GM12878 (cell line): Measurements from ENCODE around the gene E2F2. TPM values are rescaled to one million over a fixed set of nuclear protein-coding genes. Genes with fewer than 3 reads are reported as not detected.

Experiments used
- ATAC-seq: fragments of 200-7000 bp; cut with Tn5 transposase; 3 replicates; pipeline ENCODE4 v1.9.1; 2020; ENCODE audit warnings: mild to moderate bottlenecking, moderate library complexity
- BruUV-seq: library from RNA; stranded (reverse); fragments of 400-500 nt; replicated peaks from 2 replicates; lab custom pipeline; 2021; lab: Mats Ljungman, UMichigan
- CTCF ChIA-PET: fragments of 300-600 bp; sonication (Branson Sonifier 250); formaldehyde crosslinking; extraction: SDS; loops from one replicate; lab custom pipeline; 2021; ENCODE audit warnings: inconsistent platforms; lab: Yijun Ruan, JAX
- POLR2A ChIA-PET: fragments of 350-600 bp; formaldehyde crosslinking; extraction: SDS; loops from one replicate; lab custom pipeline; 2021; ENCODE audit warnings: inconsistent platforms; lab: Charles Lee
- RAD21 ChIA-PET: fragments of 300-600 bp; sonication (Branson Sonifier 250); formaldehyde crosslinking; loops from one replicate; lab custom pipeline; 2023; ENCODE audit warnings: antibody characterized with exemption; ENCODE audit not compliant: unreplicated experiment; lab: Charles Lee
- SMC1A ChIA-PET: fragments of 300-600 bp; sonication (Branson Sonifier 250); formaldehyde crosslinking; loops from one replicate; lab custom pipeline; 2023; ENCODE audit not compliant: unreplicated experiment, uncharacterized antibody; lab: Charles Lee
- DNase-seq: peaks from one replicate; pipeline ENCODE4 v3.0.0-alpha.2; 2011; ENCODE audit warnings: low read depth, low spot score
- FAIRE-seq: peaks from 3 replicates; lab custom pipeline; 2011; peaks lifted over from hg19 to GRCh38; lab: Jason Lieb, UNC
- H2AFZ ChIP-seq: 2 replicates; pipeline ENCODE4 v1.6.0; 2011; ENCODE audit warnings: low read depth, low read length, control low read depth; ENCODE audit not compliant: control insufficient read depth
- H3K27ac ChIP-seq: 2 replicates; pipeline ENCODE4 v1.5.1; 2011; ENCODE audit warnings: control low read depth; ENCODE audit not compliant: control insufficient read depth, insufficient read depth
- H3K27me3 ChIP-seq, 2 experiments: replicated peaks in 1 of 2; 2 replicates each; pipeline versions ENCODE4 v1.6.0 to v1.6.1; 2011; ENCODE audit warnings: low read length in 1 of 2; ENCODE audit not compliant: control insufficient read depth in 2 of 2, insufficient read depth in 2 of 2
- H3K36me3 ChIP-seq, 2 experiments: 2 replicates each; pipeline ENCODE4 v1.5.1; 2011; ENCODE audit warnings: low read length in 1 of 2; ENCODE audit not compliant: control insufficient read depth in 2 of 2, insufficient read depth in 2 of 2
- H3K4me1 ChIP-seq: 2 replicates; pipeline ENCODE4 v1.6.1; 2011; ENCODE audit warnings: mild to moderate bottlenecking, low read length, moderate library complexity, mixed read lengths; ENCODE audit not compliant: control insufficient read depth, insufficient read depth
- H3K4me2 ChIP-seq: 2 replicates; pipeline ENCODE4 v1.6.0; 2011; ENCODE audit warnings: control low read depth; ENCODE audit not compliant: control insufficient read depth, insufficient read depth
- H3K4me3 ChIP-seq: fragments of 200-600 bp; sonication (generic); 2 replicates; pipeline ENCODE4 v1.5.1; 2016
- H3K79me2 ChIP-seq: 2 replicates; pipeline ENCODE4 v1.6.0; 2011; ENCODE audit warnings: low read length; ENCODE audit not compliant: control insufficient read depth, insufficient read depth
- H3K9ac ChIP-seq: 2 replicates; pipeline ENCODE4 v1.8.0; 2011; ENCODE audit warnings: low read length, control low read depth, mixed read lengths; ENCODE audit not compliant: control insufficient read depth, insufficient read depth
- H3K9me3 ChIP-seq: replicated peaks from 3 replicates; pipeline ENCODE4 v1.5.1; 2011; ENCODE audit warnings: mild to moderate bottlenecking, low read length; ENCODE audit not compliant: control insufficient read depth, insufficient read depth
- H4K20me1 ChIP-seq: 2 replicates; pipeline ENCODE4 v1.6.0; 2011; ENCODE audit not compliant: control insufficient read depth, insufficient read depth
- CBFB ChIP-seq: IDR thresholded peaks from 2 replicates; pipeline ENCODE4 v1.6.1; 2016; ENCODE audit warnings: antibody characterized with exemption, low read depth
- GATAD2B ChIP-seq: fragments of 450-650 bp; conservative IDR thresholded peaks from 2 replicates; pipeline ENCODE4 v1.6.1; 2017; ENCODE audit warnings: low read depth, mild to moderate bottlenecking, moderate library complexity
- JUNB ChIP-seq: IDR thresholded peaks from 2 replicates; pipeline ENCODE4 v1.6.1; 2016; ENCODE audit warnings: antibody characterized with exemption, mild to moderate bottlenecking
- KLF5 ChIP-seq: fragments of 450-650 bp; IDR thresholded peaks from 2 replicates; pipeline ENCODE4 v1.6.1; 2014; ENCODE audit warnings: mild to moderate bottlenecking; ENCODE audit not compliant: partially characterized antibody
- MTA2 ChIP-seq: fragments of 450-650 bp; IDR thresholded peaks from 2 replicates; pipeline ENCODE4 v1.6.1; 2016; ENCODE audit warnings: low read depth, mild to moderate bottlenecking, moderate library complexity
- MXI1 ChIP-seq: fragments of 150-350 bp; IDR thresholded peaks from 2 replicates; pipeline ENCODE4 v1.6.1; 2011; ENCODE audit warnings: low read depth, mild to moderate bottlenecking, inconsistent platforms, low read length, improper control_type of control experiment
- POLR2AphosphoS5 ChIP-seq: IDR thresholded peaks from 2 replicates; pipeline ENCODE4 v1.6.1; 2011; ENCODE audit warnings: mild to moderate bottlenecking, low read length, inconsistent platforms
- RBBP5 ChIP-seq: fragments of 200-600 bp; sonication (generic); conservative IDR thresholded peaks from 2 replicates; pipeline ENCODE4 v1.6.1; 2016
- SMAD1 ChIP-seq: fragments of 450-650 bp; IDR thresholded peaks from 2 replicates; pipeline ENCODE4 v1.6.1; 2018; ENCODE audit warnings: mild to moderate bottlenecking, low read depth; ENCODE audit not compliant: partially characterized antibody
- SPI1 ChIP-seq: IDR thresholded peaks from 2 replicates; pipeline ENCODE4 v1.6.1; 2011; ENCODE audit warnings: low read depth, mild to moderate bottlenecking, low read length, moderate library complexity, borderline replicate concordance; ENCODE audit not compliant: insufficient read depth
- YBX1 ChIP-seq: fragments of 450-650 bp; IDR thresholded peaks from 2 replicates; pipeline ENCODE4 v1.6.1; 2016; ENCODE audit warnings: antibody characterized with exemption
- ZNF384 ChIP-seq: IDR thresholded peaks from 2 replicates; pipeline ENCODE4 v1.6.1; 2012; ENCODE audit warnings: low read depth, mild to moderate bottlenecking, low read length, improper control_type of control experiment, borderline replicate concordance
- WGBS: methylation state at CpG from one replicate; pipeline ENCODE4 v1.1.6; 2016; ENCODE audit warnings: low lambda C conversion rate; ENCODE audit not compliant: insufficient replicate concordance, insufficient coverage; ENCODE audit errors: missing lambda C conversion rate; 5-methylcytosine and 5-hydroxymethylcytosine counted together
- in situ Hi-C: fragments of 300-500 bp; cut with MboI; formaldehyde crosslinking; loops from 9 replicates; pipeline ENCODE4 v1.14.3; 2018; ENCODE audit warnings: mixed read lengths
- intact Hi-C: fragments of 100-400 bp; cut with micrococcal nuclease; formaldehyde crosslinking; loops from one replicate; pipeline ENCODE4 v1.14.2; 2022; ENCODE audit not compliant: unreplicated experiment
- polyA plus RNA-seq, 11 experiments: library from polyadenylated mRNA; depleted of rRNA in 4 of 11; unstranded in 6 of 11; stranded (reverse) in 5 of 11; fragments of >200 nt; fragmentation: Nextera tagmentation in 4 of 11; fragmentation: Illumina TruSeq in 1 of 11; extraction: Ambion mirVana in 4 of 11; extraction: Trizol in 1 of 11; gene quantifications; 1 replicate in 1 of 11; 2 replicates in 10 of 11; pipeline versions ENCODE4 v1.2.1 to v1.2.3, GENCODE V29; 2011 to 2016; ENCODE audit warnings: inconsistent platforms in 2 of 11, missing spikeins in 2 of 11, low read depth in 1 of 11
- total RNA-seq, 4 experiments: library from RNA; depleted of rRNA in 3 of 4; stranded (reverse); fragments of >200 nt in 3 of 4; fragmentation: Illumina TruSeq in 1 of 4; extraction: Trizol in 1 of 4; gene quantifications; 2 replicates each; pipeline versions ENCODE4 v1.2.1 to v1.2.3, GENCODE V29; 2013 to 2021
- TF ChIP-seq, protein P1 (sequence below): fragments of 450-650 bp; IDR thresholded peaks from 2 replicates; pipeline ENCODE4 v1.6.1; 2018; ENCODE audit warnings: borderline replicate concordance, mild to moderate bottlenecking; ENCODE audit not compliant: partially characterized antibody
- TF ChIP-seq, protein P2 (sequence below): IDR thresholded peaks from 2 replicates; pipeline ENCODE4 v1.6.1; 2011; ENCODE audit warnings: low read depth, low read length, improper control_type of control experiment, borderline replicate concordance
- TF ChIP-seq, protein P3 (sequence below): fragments of 450-650 bp; IDR thresholded peaks from 2 replicates; pipeline ENCODE4 v1.6.1; 2017; ENCODE audit warnings: mild to moderate bottlenecking, low read depth, inconsistent platforms; ENCODE audit not compliant: poor library complexity, severe bottlenecking

E2F2 gene
- total and polyA plus RNA-seq, 10 of the 15 experiments (the other 5 are each of a cell fraction or from before 2014, with no cell fraction given) = 3.8 to 27.2 (median 14.6) TPM

DNA sequence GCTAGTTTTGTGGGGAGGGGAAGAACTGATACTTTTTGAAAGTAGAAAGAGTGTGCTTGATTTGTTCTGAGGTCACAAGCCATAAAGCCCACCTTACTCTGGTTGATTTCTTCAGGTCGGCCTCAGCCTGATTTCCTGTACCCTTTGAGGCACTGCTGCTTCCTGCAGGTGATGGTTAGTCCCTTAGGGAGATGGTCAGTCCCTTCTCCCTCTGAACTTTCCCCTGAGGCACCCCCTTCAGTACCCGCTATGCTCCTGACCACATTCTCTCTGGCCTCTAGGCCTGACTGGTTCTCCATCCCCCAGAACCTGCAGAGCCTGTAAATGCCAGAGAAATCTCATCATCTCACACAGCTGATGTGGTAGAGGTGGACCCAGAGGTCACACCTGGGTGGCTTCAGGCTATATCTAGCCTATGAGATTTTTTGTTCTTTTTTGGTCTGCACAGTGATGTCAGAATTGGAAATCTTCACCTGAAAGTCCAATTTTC lies 43.3 kb upstream of the E2F2 start:
- Histone ChIP-seq H3K9me3 (no peaks in the 10 kb centered on the region), H3K27me3 (no peaks in the 10 kb centered on the region), H3K4me1 (peaks cover 53% of the 10 kb centered on the region), H4K20me1 (no peaks in the 10 kb centered on the region), H3K9ac (peak overlapping the region; percentile 48; the same call in 1 of the 2 replicates), H2AFZ (peak overlapping the region; percentile 55), H3K4me2 (peak overlapping the region; percentile 68), H3K4me3 (no peak overlapping the region; the same call in 1 of the 2 replicates), H3K79me2 (no peaks in the 10 kb centered on the region), H3K27ac (peak overlapping the region; percentile 96), H3K36me3 (no peaks in the 10 kb centered on the region)
- intact Hi-C loops (loop anchor here (1.0 kb wide), 2 partner anchors 15 to 18 kb away; partner anchors contain the start of gene ID3), in situ Hi-C loops (no loop called here)
- WGBS = 0% methylated on average over 2 of the region's 2 CpGs
- ChIA-PET CTCF (interaction anchor here (1.1 to 8.6 kb wide), 7 partner anchors 10 to 63 kb away, joined by 4 to 112 read pairs (median 17); partner anchors contain the start of gene ID3), POLR2A (interaction anchor here (0.7 to 14.7 kb wide), 7 partner anchors 9 to 49 kb away, joined by 3 to 271 read pairs (median 9); partner anchors contain the start of gene ID3), SMC1A (interaction anchor here (1.5 to 16.8 kb wide), 10 partner anchors 9 to 63 kb away, joined by 3 to 419 read pairs (median 10); partner anchors contain the start of gene ID3), RAD21 (interaction anchor here (1.6 to 7.8 kb wide), 7 partner anchors 12 to 63 kb away, joined by 3 to 252 read pairs (median 14); partner anchors contain the start of gene ID3)
- FAIRE-seq = peak; percentile 78
- BruUV-seq = no TSS peak
- DNase-seq = peak; percentile 84
- peak; percentile 78 for ATAC-seq
- peak; percentile 77; the same call in 1 of the 2 replicates for TF ChIP-seq GATAD2B
- TF ChIP-seq SPI1 = no peak
- TF ChIP-seq YBX1 = no peak
- no peak for TF ChIP-seq MXI1
- TF ChIP-seq JUNB = peak; percentile 45
- no peak for TF ChIP-seq KLF5
- TF ChIP-seq CBFB = peak; percentile 80
- TF ChIP-seq, protein P1, sequence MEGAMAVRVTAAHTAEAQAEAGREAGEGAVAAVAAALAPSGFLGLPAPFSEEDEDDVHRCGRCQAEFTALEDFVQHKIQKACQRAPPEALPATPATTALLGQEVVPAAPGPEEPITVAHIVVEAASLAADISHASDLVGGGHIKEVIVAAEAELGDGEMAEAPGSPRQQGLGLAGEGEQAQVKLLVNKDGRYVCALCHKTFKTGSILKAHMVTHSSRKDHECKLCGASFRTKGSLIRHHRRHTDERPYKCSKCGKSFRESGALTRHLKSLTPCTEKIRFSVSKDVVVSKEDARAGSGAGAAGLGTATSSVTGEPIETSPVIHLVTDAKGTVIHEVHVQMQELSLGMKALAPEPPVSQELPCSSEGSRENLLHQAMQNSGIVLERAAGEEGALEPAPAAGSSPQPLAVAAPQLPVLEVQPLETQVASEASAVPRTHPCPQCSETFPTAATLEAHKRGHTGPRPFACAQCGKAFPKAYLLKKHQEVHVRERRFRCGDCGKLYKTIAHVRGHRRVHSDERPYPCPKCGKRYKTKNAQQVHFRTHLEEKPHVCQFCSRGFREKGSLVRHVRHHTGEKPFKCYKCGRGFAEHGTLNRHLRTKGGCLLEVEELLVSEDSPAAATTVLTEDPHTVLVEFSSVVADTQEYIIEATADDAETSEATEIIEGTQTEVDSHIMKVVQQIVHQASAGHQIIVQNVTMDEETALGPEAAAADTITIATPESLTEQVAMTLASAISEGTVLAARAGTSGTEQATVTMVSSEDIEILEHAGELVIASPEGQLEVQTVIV = no peak
- TF ChIP-seq SMAD1 = no peak
- TF ChIP-seq, protein P2, sequence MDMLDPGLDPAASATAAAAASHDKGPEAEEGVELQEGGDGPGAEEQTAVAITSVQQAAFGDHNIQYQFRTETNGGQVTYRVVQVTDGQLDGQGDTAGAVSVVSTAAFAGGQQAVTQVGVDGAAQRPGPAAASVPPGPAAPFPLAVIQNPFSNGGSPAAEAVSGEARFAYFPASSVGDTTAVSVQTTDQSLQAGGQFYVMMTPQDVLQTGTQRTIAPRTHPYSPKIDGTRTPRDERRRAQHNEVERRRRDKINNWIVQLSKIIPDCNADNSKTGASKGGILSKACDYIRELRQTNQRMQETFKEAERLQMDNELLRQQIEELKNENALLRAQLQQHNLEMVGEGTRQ = no peak
- no peak for TF ChIP-seq ZNF384
- peak; percentile 48; the same call in 1 of the 2 replicates for TF ChIP-seq MTA2
- TF ChIP-seq RBBP5 = no peak
- TF ChIP-seq POLR2AphosphoS5 = no peak
- TF ChIP-seq, protein P3, sequence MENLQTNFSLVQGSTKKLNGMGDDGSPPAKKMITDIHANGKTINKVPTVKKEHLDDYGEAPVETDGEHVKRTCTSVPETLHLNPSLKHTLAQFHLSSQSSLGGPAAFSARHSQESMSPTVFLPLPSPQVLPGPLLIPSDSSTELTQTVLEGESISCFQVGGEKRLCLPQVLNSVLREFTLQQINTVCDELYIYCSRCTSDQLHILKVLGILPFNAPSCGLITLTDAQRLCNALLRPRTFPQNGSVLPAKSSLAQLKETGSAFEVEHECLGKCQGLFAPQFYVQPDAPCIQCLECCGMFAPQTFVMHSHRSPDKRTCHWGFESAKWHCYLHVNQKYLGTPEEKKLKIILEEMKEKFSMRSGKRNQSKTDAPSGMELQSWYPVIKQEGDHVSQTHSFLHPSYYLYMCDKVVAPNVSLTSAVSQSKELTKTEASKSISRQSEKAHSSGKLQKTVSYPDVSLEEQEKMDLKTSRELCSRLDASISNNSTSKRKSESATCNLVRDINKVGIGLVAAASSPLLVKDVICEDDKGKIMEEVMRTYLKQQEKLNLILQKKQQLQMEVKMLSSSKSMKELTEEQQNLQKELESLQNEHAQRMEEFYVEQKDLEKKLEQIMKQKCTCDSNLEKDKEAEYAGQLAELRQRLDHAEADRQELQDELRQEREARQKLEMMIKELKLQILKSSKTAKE = no peak
